Measurements from ENCODE around the gene DENND6B. TPM values are rescaled to one million over a fixed set of nuclear protein-coding genes. Genes with fewer than 3 reads are reported as not detected.

The DENND6B gene, protein sequence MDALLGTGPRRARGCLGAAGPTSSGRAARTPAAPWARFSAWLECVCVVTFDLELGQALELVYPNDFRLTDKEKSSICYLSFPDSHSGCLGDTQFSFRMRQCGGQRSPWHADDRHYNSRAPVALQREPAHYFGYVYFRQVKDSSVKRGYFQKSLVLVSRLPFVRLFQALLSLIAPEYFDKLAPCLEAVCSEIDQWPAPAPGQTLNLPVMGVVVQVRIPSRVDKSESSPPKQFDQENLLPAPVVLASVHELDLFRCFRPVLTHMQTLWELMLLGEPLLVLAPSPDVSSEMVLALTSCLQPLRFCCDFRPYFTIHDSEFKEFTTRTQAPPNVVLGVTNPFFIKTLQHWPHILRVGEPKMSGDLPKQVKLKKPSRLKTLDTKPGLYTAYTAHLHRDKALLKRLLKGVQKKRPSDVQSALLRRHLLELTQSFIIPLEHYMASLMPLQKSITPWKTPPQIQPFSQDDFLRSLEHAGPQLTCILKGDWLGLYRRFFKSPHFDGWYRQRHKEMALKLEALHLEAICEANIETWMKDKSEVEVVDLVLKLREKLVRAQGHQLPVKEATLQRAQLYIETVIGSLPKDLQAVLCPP
- total RNA-seq: 3.3 and 4.3 TPM in 2 replicates

DNA sequence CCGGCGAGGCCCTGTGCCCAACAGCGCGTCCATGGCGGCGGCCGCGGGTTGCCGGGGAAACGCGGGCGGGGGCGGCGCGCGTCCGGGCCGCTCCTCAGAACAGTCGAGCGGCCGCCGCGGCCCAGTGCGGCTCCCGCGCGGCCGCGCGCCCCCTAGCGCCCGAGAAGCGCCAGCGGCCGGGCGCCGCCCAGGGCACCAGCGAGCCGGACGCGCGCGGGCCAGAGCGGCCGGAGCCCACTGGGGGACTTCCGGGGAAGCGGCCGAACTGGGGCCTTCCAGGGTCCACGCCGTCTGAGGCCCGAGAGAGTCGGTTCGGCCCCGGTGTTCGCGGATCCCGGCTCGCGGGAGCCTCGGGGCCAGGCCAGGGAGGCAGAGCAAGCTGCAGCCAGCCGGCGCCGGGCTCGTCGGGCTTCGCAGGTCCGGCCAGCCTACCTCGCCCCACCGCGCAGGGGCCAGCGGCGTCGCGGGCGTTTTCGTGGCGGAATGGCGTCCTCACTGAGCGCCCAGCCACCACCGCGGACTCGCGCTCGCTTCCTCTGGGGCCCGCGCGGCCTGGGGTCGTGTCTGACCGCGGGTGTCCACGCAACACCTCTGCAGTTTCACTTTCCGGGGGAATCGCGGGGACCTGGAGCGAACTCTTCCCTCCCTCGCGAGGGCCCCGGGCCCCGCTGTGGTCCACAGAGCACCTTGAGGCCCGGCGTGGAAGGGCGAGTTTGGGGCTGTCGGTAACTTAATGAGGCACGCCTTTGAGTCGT lies at the start of gene DENND6B:
Gene DENND6B, minus strand, starts transcription at position 57 of the 755 bp plus-strand sequence. Its CDS starts 24 bp downstream, at position 33.

DNA sequence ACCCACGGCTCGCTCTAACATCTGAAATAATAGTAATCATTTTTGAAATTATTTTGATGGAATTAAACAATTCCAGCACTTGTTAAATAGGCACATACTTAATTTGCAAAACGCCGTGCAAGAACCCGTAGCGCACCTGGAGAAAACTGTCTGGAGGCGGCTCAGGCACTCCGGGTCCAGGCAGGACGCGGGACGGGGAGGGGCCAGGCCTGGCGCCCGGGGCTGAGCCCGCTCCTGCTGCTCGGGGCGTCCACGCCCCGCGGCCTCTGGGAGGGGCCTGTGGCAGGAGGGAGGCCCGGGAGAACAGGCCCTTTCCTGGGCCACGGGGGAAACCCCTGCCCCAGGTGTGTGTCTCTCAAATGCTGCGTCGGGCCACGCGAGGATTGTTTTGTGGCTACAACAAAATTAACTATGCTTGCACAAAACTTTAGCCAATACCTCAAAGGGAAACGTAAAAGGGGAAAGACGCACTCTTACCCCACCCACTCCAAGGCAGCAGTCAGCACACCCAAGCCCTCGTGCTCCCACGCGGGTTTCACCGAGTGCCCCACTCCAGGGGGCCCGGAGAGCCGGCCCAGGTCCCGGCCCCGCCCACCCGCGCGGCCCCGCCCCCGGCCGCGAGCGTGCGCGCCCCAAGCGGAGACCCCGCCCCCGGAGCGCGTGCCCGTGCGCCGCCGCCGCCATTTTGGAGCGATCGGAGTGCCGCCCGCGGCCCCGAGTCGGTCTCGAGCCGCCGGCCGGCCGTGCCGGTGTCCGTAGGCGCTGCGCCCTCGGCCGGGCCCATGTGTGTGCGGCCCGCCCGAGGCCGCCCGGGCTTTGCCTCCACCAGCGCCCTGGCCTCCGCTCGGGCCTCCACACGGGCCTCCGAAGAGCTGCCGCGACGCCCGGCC lies 16.1 kb upstream of the DENND6B start, which contains the start of gene PPP6R2:
Gene PPP6R2, plus strand, starts transcription at position 677 of the 890 bp plus-strand sequence. CDS start 50,582 bp downstream, outside the sequence.

DNA sequence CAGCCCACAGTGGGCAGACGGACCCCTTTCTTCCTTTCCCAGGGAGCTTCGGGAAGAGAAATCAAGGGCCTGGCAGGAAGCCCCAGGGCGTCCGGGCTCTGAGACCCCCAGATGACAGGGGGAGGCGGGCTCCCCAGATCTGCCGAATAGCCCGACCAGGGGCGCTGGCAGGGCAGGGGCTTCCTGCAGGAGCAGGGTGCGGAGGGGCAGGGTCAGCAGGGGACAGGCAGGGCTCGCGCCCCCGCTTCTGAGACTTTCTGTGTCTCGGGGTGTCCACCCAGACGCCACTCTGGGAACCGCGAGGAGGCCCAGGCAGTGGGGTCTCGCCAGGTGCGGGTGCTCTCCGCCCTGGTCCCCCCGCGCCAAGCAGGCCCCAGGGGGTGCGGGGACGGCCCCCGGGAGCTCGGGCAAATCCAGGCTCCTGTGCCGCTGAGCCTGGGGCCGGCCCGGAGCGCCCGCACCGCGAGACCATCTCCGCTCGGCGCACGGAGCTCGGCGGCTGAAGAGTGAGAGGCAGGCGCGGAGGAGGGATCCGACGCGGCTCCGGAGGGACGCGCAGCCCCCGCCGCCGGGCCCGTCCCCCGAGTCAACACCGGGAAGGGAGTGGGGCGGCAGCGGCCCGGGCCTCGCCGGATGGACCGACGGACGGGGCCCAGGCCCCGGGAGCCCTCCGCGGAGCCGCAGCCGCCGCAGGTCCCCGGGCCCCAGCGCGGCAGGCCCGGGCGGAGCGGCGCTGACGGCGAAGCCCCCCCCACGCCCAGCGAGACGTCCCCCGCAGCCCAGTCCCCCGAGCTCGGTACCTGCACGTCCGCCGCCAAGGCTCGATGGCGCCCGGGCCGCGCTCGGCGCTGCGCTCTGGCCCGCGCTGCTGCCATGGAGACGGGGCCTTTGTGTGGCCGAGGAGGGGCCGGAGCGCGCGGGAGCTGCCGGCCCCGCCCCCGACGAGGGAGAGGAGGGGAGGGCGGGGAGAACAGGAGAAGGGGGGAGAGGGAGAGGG lies 19.8 kb downstream of the DENND6B start, which contains the start of gene PLXNB2:
Gene PLXNB2, minus strand, starts transcription at position 894 of the 997 bp plus-strand sequence. CDS start 17,062 bp downstream, outside the sequence.

DNA sequence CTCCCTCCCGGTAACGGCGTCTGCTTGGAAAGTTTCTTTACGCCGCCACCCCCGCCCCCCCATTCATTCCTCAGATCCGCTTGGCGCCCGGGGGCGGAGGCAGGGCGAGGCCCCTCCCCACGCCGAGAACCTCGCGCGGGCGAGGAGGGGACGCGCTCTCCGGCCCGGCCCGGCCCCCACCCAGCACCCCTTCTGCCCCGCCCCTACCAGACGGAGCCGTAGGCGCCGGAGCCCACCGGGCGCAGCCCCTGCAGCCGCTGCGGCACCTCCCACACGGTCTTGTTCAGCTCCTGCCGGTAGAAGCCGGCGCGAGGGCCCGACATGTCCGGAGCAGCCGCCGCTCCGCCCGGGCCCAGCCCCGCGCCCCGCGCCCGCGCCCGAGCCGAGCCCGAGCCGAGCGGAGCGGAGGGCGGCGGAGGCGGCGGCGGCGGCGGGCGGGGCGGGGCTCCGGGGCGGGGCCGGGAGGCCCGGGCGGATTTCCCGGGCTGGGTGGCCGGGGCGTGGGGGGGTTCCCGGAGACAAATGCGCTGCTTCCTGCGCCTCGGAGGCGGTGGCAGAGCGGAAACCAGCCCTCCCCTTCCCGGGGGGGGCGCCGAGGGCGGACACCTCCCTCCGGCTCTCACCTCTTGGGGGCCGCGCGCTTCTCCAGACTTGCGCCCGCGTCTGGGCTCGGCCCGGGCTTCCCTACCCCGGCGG lies 56.7 kb downstream of the DENND6B start, which contains the start of gene MAPK11:
Gene MAPK11, minus strand, starts transcription at position 411 of the 696 bp plus-strand sequence. Its CDS starts 88 bp downstream, at position 323.

DNA sequence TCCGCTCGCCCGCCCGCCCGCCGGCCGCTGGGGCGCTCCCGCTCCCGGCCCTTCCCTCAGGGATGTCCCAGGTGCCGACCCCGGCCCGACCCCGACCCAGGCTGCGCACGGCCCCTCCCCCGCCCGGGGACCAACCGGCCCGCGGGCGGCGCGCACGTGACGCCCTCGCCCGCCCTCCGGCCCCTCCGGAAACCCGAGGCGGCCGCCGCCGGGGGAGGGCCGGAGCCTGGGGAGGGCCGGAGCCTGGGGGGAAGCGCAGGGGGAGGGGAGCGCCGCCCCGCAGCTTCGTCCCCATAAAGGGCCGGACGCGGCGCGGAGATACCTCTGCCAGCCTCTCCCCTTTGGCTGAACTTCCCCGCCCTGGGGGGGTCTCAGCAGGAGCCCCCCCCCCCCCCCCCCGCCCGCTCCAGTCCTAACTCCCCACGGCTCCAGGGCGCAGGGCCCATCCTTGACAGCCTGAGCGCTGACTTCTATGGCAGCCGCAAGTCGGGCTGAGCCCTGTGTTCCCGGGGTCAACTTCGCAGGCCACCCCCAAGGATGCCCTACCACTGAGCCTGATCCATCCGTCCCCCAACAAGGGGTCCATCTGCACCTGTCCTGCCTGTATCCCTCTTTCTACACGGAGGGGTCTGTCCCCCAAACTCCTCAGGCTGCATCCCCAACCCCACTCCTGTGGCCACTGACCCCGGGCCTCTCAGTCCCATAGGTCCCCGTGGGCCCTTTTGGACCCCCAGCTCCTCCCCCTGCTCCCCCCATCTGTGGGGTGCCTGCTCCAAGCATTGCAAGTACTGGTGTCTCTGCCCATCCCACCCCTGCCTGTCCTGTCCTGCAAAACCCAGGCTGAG lies 65.0 kb downstream of the DENND6B start, which contains the start of gene MAPK12:
Gene MAPK12, minus strand, starts transcription at position 69 of the 845 bp plus-strand sequence. CDS start 174 bp downstream, outside the sequence.

Other genes with a start within 250 kb of the DENND6B start
- gene MLC1, start 241.6 kb downstream of the DENND6B start, total RNA-seq: 0.43 and 3.6 TPM in 2 replicates
- 1.5 and 1.7 TPM in 2 replicates for gene MOV10L1, start 237.0 kb downstream of the DENND6B start, total RNA-seq
- gene PANX2, start 156.3 kb downstream of the DENND6B start, total RNA-seq: 2.0 and 2.1 TPM in 2 replicates
- gene TRABD, start 141.1 kb downstream of the DENND6B start, total RNA-seq: 16.8 and 26.7 TPM in 2 replicates
- gene SELENOO, start 126.0 kb downstream of the DENND6B start, total RNA-seq: 17.3 and 21.5 TPM in 2 replicates
- 27.4 and 37.1 TPM in 2 replicates for gene TUBGCP6, start 82.0 kb downstream of the DENND6B start, total RNA-seq
- gene HDAC10, start 75.7 kb downstream of the DENND6B start, total RNA-seq: 28.4 and 44.0 TPM in 2 replicates
- gene MAPK12, start 65.3 kb downstream of the DENND6B start, total RNA-seq: 11.7 and 35.3 TPM in 2 replicates
- 2.9 and 7.2 TPM in 2 replicates for gene MAPK11, start 56.6 kb downstream of the DENND6B start, total RNA-seq
- 226 and 278 TPM in 2 replicates for gene PLXNB2, start 19.4 kb downstream of the DENND6B start, total RNA-seq
- 57.9 and 70.7 TPM in 2 replicates for gene PPP6R2, start 16.3 kb upstream of the DENND6B start, total RNA-seq
- 88.6 and 131 TPM in 2 replicates for gene SBF1, start 148.0 kb upstream of the DENND6B start, total RNA-seq
- 3.5 and 7.9 TPM in 2 replicates for gene ADM2, start 154.5 kb upstream of the DENND6B start, total RNA-seq
- 0.10 TPM in 1 of 2 replicates, not detected in the other for gene MIOX, start 159.8 kb upstream of the DENND6B start, total RNA-seq
- 60.0 and 74.5 TPM in 2 replicates for gene LMF2, start 180.7 kb upstream of the DENND6B start, total RNA-seq
- gene NCAPH2, start 181.2 kb upstream of the DENND6B start, total RNA-seq: 19.7 and 19.9 TPM in 2 replicates
- 1.2 and 1.5 TPM in 2 replicates for gene SCO2, start 198.6 kb upstream of the DENND6B start, total RNA-seq
- 15.2 and 18.5 TPM in 2 replicates for gene TYMP, start 203.0 kb upstream of the DENND6B start, total RNA-seq
- 0.39 and 0.63 TPM in 2 replicates for gene KLHDC7B, start 218.9 kb upstream of the DENND6B start, total RNA-seq
- gene SYCE3, start 235.9 kb upstream of the DENND6B start, total RNA-seq: not detected in 2 replicates